Activated T-cell treated with anti-CD3 and anti-CD28 coated beads, Interleukin-2, amount 50 U/mL, for 72 hours (primary cell): Measurements from ENCODE around the gene C12orf76. TPM values are rescaled to one million over a fixed set of nuclear protein-coding genes. Genes with fewer than 3 reads are reported as not detected.
"Not testable (repeated sequence)": the region's sequence is repeated elsewhere in the genome, so short reads cannot be mapped to it uniquely, and the experiment has no call there.

Source experiments
- ATAC-seq, 2 donors: fragments of 150-1000 bp; cut with Tn5 transposase; replicated peaks in 1 of 2; 2 replicates each; pipeline ENCODE4 v1.10.0; 2021; ENCODE audit warnings: moderate library complexity in 2 of 2, mild to moderate bottlenecking in 1 of 2
- DNase-seq, 2 donors: peaks; one replicate each; pipeline ENCODE4 v3.0.0; 2021 to 2022; ENCODE audit warnings: mixed read lengths in 1 of 2
- H3K27ac Mint-ChIP-seq: one replicate; pipeline ENCODE4 v1.8.0; 2022; ENCODE audit warnings: mild to moderate bottlenecking, moderate library complexity, mixed read lengths
- H3K27me3 Mint-ChIP-seq: one replicate; pipeline ENCODE4 v1.8.0; 2022; ENCODE audit warnings: low read depth, mixed read lengths
- H3K36me3 Mint-ChIP-seq, 2 donors: one replicate each; pipeline ENCODE4 v1.8.0; 2022; ENCODE audit warnings: mixed read lengths in 2 of 2, mild to moderate bottlenecking in 1 of 2; ENCODE audit not compliant: insufficient read depth in 2 of 2
- H3K4me1 Mint-ChIP-seq: one replicate; pipeline ENCODE4 v1.8.0; 2022; ENCODE audit warnings: low read depth, mixed read lengths
- H3K4me3 Mint-ChIP-seq, 2 donors: one replicate each; pipeline ENCODE4 v1.8.0; 2022; ENCODE audit warnings: mild to moderate bottlenecking in 2 of 2, mixed read lengths in 2 of 2, moderate library complexity in 2 of 2
- H3K9me3 Mint-ChIP-seq, 2 donors: one replicate each; pipeline ENCODE4 v1.8.0; 2022; ENCODE audit warnings: mixed read lengths in 2 of 2
- total RNA-seq, 2 donors: library from RNA; stranded (reverse); gene quantifications; one replicate each; pipeline ENCODE4 v1.2.3, GENCODE V29; 2022

Gene C12orf76
- total RNA-seq, 2 donors from 2014 or later = 16.9 to 19.0 TPM

GRCh38 chr12:110074089-110074488 is 25.8 kb upstream of the C12orf76 start:
- Mint-ChIP-seq H3K36me3 (peaks cover 1 to 3% of the 10 kb centered on the region in 2 donors), H3K27me3 (no peaks in the 10 kb centered on the region), H3K4me1 (peaks cover 58% of the 10 kb centered on the region), H3K9me3 (no peaks in the 10 kb centered on the region), H3K27ac (no peak overlapping the region), H3K4me3 (peak overlapping the region; percentile 90 to 96)
- no peak for DNase-seq
- no peak for ATAC-seq

GRCh38 chr12:110073049-110073831 is 24.9 kb upstream of the C12orf76 start:
- peak overlapping the region; percentile 67 for H3K27ac Mint-ChIP-seq
- peaks cover 1 to 3% of the 10 kb centered on the region in 2 donors for H3K36me3 Mint-ChIP-seq
- DNase-seq (peak; percentile 38 to 50), ATAC-seq (peak; percentile 74 to 80)
- peak overlapping the region; percentile 90 to 96 for H3K4me3 Mint-ChIP-seq
- H3K4me1 Mint-ChIP-seq = peaks cover 56% of the 10 kb centered on the region
- no peaks in the 10 kb centered on the region for H3K27me3 Mint-ChIP-seq
- no peaks in the 10 kb centered on the region for H3K9me3 Mint-ChIP-seq

- peak overlapping the region; percentile 90 to 96 for H3K4me3 Mint-ChIP-seq
- H3K27ac Mint-ChIP-seq = peak overlapping the region; percentile 71
- not testable (repeated sequence) for H3K36me3 Mint-ChIP-seq, H3K9me3 Mint-ChIP-seq, DNase-seq, H3K27me3 Mint-ChIP-seq, ATAC-seq
- peaks cover 51% of the 10 kb centered on the region for H3K4me1 Mint-ChIP-seq
Observed at GRCh38 chr12:110072636-110073035, 24.3 kb upstream of the C12orf76 start.

GRCh38 chr12:110071967-110072366 is 23.6 kb upstream of the C12orf76 start:
- Mint-ChIP-seq H3K4me3 (peak overlapping the region; percentile 90 to 96), H3K27ac (no peak overlapping the region), H3K27me3 (no peaks in the 10 kb centered on the region), H3K4me1 (peaks cover 47% of the 10 kb centered on the region), H3K36me3 (peaks cover 1 to 3% of the 10 kb centered on the region in 2 donors), H3K9me3 (no peaks in the 10 kb centered on the region)
- ATAC-seq (no peak), DNase-seq (no peak)

- H3K27me3 Mint-ChIP-seq = no peaks in the 10 kb centered on the region
- peaks cover 1 to 3% of the 10 kb centered on the region in 2 donors for H3K36me3 Mint-ChIP-seq
- DNase-seq = no peak
- ATAC-seq = peak in 1 of 2 donors; percentile 34
- H3K4me1 Mint-ChIP-seq = peaks cover 47% of the 10 kb centered on the region
- no peaks in the 10 kb centered on the region for H3K9me3 Mint-ChIP-seq
- peak overlapping the region; percentile 90 to 96 for H3K4me3 Mint-ChIP-seq
- H3K27ac Mint-ChIP-seq = no peak overlapping the region
Observed at GRCh38 chr12:110071504-110071903, 23.2 kb upstream of the C12orf76 start.

- no peaks in the 10 kb centered on the region for H3K27me3 Mint-ChIP-seq
- H3K4me1 Mint-ChIP-seq = peaks cover 41% of the 10 kb centered on the region
Observed at GRCh38 chr12:110068654-110069053, 20.3 kb upstream of the C12orf76 start.

GRCh38 chr12:110068115-110068514 is 19.8 kb upstream of the C12orf76 start:
- not testable (repeated sequence) for H3K36me3 Mint-ChIP-seq, H3K27ac Mint-ChIP-seq, H3K27me3 Mint-ChIP-seq, H3K4me3 Mint-ChIP-seq, H3K9me3 Mint-ChIP-seq, DNase-seq, ATAC-seq
- H3K4me1 Mint-ChIP-seq = peaks cover 36% of the 10 kb centered on the region

More at GRCh38 chr12:110068654-110069053, 20.3 kb upstream of the C12orf76 start:
- Mint-ChIP-seq H3K4me3 (no peak overlapping the region), H3K9me3 (no peaks in the 10 kb centered on the region), H3K27ac (no peak overlapping the region), H3K36me3 (peaks cover 1 to 3% of the 10 kb centered on the region in 2 donors)
- ATAC-seq = no peak
- no peak for DNase-seq

GRCh38 chr12:110067531-110067930 is 19.2 kb upstream of the C12orf76 start:
- H3K4me1 Mint-ChIP-seq = peaks cover 30% of the 10 kb centered on the region

GRCh38 chr12:110065540-110065939 is 17.2 kb upstream of the C12orf76 start:
- Mint-ChIP-seq H3K27me3 (no peaks in the 10 kb centered on the region), H3K4me1 (peaks cover 26% of the 10 kb centered on the region), H3K9me3 (no peaks in the 10 kb centered on the region), H3K4me3 (no peak overlapping the region), H3K36me3 (no peaks in the 10 kb centered on the region), H3K27ac (no peak overlapping the region)
- DNase-seq (peak in 1 of 2 donors; percentile 16), ATAC-seq (peak; percentile 64 to 85)

More at GRCh38 chr12:110067531-110067930, 19.2 kb upstream of the C12orf76 start:
- Mint-ChIP-seq H3K9me3 (no peaks in the 10 kb centered on the region), H3K4me3 (no peak overlapping the region), H3K36me3 (peaks cover 1 to 3% of the 10 kb centered on the region in 2 donors), H3K27ac (no peak overlapping the region), H3K27me3 (no peaks in the 10 kb centered on the region)
- DNase-seq (no peak), ATAC-seq (no peak)

GRCh38 chr12:110062241-110062640 is 13.9 kb upstream of the C12orf76 start:
- Mint-ChIP-seq H3K27ac (no peak overlapping the region), H3K36me3 (peaks cover 0 to 2% of the 10 kb centered on the region in 2 donors), H3K9me3 (no peaks in the 10 kb centered on the region), H3K4me3 (no peak overlapping the region), H3K27me3 (no peaks in the 10 kb centered on the region), H3K4me1 (peaks cover 35% of the 10 kb centered on the region)
- ATAC-seq (no peak), DNase-seq (no peak)

- H3K27me3 Mint-ChIP-seq = no peaks in the 10 kb centered on the region
- DNase-seq (no peak), ATAC-seq (no peak)
- no peak overlapping the region for H3K27ac Mint-ChIP-seq
- peaks cover 0 to 8% of the 10 kb centered on the region in 2 donors for H3K36me3 Mint-ChIP-seq
- H3K9me3 Mint-ChIP-seq = peaks cover 2 to 3% of the 10 kb centered on the region in 2 donors
- no peak overlapping the region for H3K4me3 Mint-ChIP-seq
- H3K4me1 Mint-ChIP-seq = peaks cover 52% of the 10 kb centered on the region
Observed at GRCh38 chr12:110059651-110060000, 11.3 kb upstream of the C12orf76 start.

GRCh38 chr12:110058875-110059615 is 10.7 kb upstream of the C12orf76 start:
- Mint-ChIP-seq H3K27ac (no peak overlapping the region), H3K4me3 (no peak overlapping the region), H3K4me1 (peaks cover 58% of the 10 kb centered on the region), H3K36me3 (peaks cover 0 to 8% of the 10 kb centered on the region in 2 donors), H3K27me3 (no peaks in the 10 kb centered on the region), H3K9me3 (peaks cover 2 to 3% of the 10 kb centered on the region in 2 donors)
- no peak for ATAC-seq
- no peak for DNase-seq

- peak; percentile 24 to 41 for ATAC-seq
- H3K36me3 Mint-ChIP-seq, H3K9me3 Mint-ChIP-seq, DNase-seq, H3K27ac Mint-ChIP-seq, H3K27me3 Mint-ChIP-seq: not testable (repeated sequence)
- Mint-ChIP-seq H3K4me3 (peak overlapping the region; percentile 9 to 36), H3K4me1 (peaks cover 58% of the 10 kb centered on the region)
Observed at GRCh38 chr12:110056643-110057042, 8.3 kb upstream of the C12orf76 start.
